CD4-positive, alpha-beta T cell treated with Interleukin-1 beta for 1 hour (primary cell): Measurements from ENCODE around the gene CMIP.

Experiments used
- DNase-seq, 2 donors: peaks; one replicate each; pipeline ENCODE4 v3.0.0-alpha.2; 2020 to 2022

CMIP gene

GRCh38 chr16:81647527-81647926 lies 202.9 kb downstream of the CMIP start:
- no peak for DNase-seq

GRCh38 chr16:81649561-81650184 lies 205.1 kb downstream of the CMIP start:
- no peak for DNase-seq

DNA sequence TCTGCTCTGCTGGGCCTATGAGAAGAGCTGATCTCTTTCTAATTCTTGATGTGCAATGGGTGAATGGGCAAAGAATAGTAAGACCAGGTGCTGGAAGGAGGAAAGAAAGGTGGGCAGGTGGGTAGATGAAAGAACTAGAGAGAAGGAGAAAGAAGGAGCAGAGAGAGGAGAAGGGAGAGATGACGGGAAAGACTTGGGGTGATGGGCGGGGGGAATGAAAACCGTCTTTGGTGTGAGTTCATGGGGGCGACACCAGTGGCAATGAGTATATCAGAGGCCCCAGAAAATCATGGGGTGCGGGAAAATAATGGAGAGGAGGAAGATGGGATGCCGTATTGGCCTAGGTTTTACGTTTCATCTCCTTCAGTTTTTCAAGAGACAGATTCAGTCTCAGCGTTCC lies 205.7 kb downstream of the CMIP start:
- DNase-seq = no peak

DNA sequence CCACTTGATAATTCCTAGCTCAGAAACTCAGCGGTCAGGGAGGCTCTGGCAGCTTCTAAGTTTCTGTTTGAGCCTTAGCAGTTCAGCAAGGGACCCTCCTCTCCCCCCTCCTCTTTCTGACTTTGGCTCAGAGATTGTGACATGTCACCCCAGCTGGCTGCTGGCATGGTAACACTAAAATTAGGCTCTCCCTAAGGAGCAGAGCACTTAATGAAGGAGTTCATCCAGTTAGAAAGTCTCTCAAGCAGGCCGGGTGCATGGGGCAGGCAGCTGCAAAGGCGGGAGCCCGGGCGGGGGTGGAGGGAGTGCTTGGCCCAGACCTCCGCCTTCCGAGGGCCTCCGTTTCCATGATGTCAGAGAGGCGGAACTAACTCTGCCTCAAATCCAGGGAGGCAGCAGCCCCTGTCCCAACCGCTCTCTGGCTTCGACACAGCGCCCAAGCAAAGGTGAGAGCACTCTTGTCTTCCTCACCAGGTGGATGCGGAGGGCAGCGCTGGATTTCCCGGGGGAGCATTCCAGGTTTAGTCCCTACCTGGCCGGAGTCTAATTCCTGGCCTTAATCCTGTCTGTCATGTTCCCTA lies 206.5 kb downstream of the CMIP start:
- DNase-seq = no peak

DNA sequence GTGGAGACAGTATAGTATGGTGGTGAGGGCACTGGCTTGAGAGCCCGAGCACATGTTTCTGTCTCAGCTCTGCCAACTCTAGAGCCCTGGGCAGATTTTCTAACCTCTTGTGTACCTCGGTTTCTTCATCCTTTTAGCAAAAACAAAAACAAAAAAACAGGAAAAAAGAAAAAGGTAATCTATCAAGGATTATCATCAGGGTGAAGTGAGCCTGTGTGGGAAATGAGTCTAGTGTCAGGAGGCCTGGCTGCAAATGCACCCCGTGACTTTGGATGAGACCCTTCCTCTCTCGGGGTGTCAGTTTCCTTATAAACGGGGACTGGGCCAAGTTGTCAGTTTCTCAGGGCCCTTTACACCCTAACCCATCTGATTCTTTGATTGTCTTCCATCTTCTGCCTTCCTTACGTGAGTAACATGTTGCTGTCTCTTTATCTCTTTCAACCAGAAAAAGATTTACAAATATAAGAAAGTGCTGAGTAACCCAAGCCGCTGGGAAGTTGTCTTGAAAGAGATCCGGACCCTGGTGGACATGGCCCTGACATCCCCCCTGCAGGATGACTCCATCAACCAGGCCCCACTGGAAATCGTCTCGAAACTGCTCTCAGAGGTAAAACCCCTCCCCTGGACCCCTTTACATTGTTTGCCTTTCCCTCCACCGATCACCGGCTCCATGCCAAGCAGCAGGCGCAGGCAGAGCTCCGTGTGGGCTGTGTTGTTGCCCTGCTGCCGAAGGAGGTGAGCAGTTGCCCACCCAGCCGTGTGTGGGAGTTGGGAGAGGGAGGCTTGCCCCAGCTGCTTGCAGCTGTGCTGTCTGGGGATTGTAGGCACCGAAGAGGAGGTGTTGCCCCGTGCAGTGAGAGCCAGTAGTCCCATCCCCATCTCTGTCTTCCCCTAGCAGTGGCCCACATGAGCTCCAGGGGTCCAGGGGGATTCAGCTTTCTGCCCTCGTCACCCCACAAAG lies 207.4 kb downstream of the CMIP start:
- no peak for DNase-seq

DNA sequence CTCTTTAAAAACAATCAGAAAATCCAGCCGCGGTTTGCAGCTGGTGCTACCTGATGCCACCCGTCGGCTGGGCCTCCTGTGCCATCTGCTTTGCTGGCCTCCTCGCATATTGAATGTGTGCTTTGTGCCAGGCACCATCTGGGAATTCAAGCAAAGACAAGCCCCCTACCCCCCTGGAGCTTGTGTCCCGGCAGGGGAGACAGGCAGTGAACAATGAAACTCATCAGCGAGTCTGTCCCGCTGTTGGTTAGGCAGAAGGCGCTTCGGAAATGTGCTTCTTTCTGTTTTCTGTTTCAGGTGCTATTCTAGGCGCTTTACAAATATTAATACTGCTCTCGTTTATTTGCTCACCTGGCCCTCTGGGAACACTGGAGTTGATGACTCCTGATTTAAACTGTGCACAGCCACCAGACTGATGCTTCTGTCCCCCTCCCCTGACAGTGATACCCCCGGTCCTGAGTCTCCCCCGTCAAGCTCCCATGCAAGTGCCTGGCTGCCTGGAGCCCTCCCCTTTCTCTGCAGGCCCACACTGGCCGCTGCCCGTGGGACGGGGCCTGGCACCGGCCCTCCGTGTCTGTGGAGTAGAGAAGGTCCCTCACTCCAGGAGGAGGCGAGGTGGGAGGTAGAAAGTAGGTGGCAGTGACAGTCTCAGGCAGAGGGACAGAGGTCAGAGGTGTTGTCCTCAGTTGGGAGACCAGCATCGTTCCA lies 208.3 kb downstream of the CMIP start:
- no peak for DNase-seq

- no peak for DNase-seq
Measured at GRCh38 chr16:81654346-81654745, 209.7 kb downstream of the CMIP start.

GRCh38 chr16:81655469-81656162 lies 211.0 kb downstream of the CMIP start:
- no peak for DNase-seq

DNA sequence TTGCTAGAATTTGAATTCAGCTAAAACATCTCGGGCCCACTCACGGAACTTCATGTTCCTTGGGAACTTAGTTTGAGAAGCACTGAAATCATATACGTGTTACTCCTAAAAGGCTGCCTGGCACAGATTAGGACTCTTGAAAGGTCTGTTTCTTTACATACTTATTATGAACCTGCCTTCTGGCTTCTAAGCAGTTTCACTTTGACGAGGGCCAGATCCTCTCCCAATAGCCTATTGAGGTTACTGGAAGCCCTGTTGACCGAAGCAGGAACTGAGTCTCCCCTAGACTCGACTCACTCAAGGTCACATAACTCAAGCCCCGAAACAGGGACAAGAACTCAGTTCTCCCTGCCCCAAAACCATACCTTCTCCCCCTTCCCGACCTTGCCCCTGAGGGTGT lies 212.6 kb downstream of the CMIP start:
- DNase-seq = no peak

DNA sequence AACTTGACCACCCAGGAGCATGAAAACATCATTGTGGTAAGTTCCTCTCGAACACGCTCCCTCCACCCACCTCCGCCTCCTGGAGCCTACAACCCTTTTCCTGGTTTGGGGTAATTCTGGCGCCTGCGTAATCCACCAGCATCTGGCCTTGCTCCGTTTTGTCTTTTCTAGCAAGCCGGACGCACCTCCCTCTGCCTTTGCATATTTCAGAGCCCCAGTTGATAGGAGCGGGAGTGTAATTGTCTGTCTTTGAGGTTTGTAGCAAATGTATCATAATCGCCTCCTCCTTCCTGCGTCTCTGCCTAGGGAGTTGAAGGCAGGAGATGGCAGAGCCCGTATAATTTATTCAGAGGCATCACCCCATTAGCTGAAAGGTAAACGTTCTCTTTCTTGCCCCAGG lies 213.2 kb downstream of the CMIP start:
- no peak for DNase-seq

DNA sequence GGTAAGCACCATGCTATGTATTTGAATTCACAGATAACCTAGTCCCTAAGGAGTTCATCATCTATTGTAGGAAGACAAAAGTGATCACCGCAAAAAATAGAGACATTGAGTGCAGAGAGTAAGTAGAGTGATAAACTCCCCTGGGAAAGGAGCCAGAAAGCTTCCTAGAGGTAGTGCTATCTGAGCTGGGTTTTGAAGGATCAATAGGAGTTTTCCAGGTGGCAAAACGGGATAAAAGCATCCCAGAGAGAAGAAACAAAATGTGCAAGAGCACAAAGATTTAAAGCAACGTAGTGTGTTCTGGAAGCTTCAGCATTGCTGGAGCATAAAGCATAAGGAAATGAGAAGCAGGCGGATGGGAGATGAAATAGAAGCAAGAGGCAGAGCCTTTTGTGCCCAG lies 213.8 kb downstream of the CMIP start:
- no peak for DNase-seq

DNA sequence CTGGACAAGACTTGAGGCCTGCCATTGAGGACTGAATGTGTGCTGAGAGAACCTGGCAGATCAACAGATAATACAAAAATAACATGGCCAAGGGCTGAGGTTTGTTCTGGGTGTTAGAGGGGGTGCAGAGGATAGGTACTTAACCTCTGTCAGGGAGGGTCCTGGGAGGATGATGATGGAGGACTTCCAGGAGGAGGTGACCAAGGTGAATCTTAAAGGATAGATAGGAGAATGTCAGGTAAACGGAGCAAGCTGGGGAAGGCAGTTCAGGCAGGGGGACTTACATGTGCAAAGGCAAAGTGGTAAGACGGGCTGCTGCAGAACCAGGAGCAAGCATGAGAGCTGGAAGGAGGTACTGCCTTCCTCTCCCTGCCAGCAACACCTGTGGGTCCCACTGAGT lies 214.6 kb downstream of the CMIP start:
- no peak for DNase-seq

- no peak for DNase-seq
Measured at GRCh38 chr16:81661082-81661481, 216.5 kb downstream of the CMIP start.

DNA sequence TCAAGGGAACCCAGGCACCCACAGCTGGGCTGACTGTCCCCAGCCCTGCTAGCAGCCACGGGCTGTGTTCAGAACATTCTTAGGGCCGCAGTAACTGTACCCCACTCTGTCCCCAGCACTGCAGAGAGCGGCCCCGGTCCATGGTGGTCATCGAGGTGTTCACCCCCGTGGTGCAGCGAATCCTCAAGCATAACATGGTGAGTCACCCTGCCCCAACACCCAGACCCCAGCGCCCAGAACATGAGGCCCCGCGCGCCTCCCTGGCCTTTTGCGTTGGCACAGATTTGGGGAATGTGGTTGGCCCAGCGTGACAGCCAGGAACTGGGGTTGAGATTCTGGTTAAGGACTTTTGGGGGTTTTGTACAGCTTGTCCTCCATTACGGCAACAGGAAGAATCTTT lies 219.5 kb downstream of the CMIP start:
- no peak for DNase-seq

DNA sequence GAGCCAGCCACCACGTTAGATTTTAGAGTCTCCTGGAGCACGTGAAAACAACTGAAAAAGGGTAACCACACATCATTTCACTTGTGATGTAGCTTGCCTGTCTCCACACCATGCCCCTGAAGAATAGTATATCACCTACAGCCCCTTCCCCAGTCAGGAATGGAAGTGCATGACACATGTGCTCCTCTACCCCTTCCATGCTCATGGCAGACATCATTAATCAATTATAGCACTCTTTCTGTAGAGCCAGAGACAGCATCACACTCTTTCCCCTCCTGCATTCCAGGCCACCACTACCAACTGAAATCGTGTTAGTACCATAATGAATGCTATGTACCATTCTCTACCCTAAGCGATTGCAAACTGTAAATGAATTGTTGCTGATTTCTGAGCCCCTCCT lies 221.0 kb downstream of the CMIP start:
- DNase-seq = no peak

GRCh38 chr16:81666113-81666512 lies 221.5 kb downstream of the CMIP start:
- no peak for DNase-seq

DNA sequence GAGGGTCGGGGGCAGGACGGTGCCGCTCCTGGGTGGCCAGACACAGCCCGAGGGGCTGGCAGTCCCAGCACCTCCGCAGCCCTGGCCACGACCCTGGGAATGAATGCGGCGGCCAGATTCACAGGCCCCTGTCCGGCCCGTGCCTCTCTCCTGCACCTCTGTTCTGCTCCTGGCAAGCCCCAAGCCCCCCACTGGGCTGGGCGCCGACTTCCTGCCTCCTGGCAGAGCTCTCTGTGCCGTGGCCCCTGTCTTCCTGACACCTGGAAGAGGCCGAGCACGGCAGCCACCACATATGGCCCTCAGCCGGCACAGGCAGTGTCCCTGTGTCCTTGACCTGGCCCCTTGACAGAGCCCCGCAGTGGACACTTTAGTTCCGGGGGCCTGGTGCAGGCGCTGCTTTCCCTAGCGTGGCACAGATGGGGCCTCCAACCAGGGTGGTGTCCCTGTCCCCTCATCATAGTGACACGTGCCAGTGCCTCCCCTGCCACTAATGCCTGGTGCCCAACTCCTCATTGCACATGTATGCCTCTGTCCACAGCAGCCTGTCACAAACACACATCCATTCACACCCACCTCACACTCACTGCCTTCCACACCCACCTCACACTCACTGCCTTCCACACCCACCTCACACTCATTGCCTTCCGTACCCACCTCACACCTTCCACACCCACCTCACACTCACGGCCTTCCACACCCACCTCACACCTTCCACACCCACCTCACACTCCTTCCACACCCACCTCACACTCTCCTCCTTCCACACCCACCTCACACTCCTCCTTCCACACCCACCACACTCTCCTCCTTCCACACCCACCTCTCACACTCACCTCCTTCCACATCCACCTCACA lies 223.9 kb downstream of the CMIP start:
- no peak for DNase-seq

DNA sequence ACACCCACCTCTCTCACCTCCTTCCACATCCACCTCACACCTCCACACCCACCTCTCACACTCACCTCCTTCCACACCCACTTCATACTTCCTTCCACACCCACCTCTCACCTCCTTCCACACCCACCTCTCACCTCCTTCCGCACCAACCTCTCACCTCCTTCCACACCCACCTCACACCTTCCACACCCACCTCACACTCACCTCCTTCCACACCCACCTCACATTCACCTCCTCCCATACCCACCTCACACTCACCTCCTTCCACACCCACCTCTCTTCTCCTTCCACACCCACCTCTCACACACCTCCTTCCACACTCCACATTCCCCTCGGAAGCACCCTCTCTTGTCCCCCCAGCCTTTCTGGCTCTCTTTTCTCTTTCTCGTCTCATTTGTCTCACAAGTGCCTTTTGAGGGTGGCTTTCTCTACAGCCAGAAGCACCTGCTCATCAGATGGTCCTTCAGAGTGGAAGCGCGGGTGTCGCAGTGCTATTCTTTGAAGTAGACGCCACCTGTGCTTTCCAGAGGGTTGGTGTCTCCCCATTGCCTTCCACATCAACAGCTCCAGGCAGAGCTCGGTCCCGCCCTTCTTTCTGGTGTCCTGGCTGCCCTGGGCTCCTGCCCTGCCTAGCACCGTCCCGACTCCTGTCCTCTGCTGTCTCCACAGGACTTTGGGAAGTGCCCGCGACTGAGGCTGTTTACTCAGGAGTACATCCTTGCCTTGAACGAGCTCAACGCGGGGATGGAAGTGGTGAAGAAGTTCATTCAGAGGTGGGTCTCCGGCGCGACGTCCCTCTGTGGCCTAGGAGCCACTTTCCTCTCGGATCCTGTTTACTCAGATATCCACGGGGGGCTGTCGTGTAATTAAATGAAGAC lies 225.1 kb downstream of the CMIP start:
- DNase-seq = no peak

DNA sequence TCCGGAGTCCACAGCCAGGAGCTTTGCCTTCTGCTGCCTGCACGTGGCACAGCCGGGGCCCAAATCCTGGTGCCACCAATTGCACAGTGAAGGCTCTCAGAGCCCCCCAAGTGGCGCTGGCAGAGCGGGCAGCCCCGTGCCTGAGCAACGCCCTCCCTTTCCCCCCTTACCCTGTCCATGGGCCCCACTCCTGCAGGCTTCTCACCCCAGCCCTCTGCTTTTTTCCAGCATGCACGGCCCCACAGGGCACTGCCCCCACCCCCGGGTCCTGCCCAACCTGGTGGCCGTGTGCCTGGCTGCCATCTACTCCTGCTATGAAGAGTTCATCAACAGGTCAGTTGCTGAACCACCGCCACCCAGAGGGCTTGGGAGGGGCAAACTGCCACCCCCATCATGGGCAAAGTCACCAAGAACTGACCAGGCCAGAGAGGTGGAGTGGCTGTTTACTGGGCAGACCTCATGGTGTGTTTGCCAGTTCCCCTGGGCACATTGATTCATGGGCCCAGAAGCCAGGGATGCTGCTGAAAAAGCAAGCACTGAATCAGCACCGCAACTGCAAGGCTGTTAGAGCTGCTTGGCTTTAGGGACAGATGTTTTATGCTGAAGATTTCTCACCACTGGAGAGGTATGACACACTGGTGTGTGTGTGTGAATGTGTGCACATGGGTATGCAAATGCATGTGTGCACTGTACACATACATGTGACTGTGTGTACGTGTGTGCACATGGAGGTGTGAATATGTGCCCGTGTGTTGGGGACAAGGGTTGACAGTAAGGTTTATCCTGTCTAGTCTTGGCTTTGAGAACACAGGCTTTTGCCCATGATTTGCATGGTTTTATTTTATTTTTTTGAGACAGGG lies 227.4 kb downstream of the CMIP start:
- no peak for DNase-seq

DNA sequence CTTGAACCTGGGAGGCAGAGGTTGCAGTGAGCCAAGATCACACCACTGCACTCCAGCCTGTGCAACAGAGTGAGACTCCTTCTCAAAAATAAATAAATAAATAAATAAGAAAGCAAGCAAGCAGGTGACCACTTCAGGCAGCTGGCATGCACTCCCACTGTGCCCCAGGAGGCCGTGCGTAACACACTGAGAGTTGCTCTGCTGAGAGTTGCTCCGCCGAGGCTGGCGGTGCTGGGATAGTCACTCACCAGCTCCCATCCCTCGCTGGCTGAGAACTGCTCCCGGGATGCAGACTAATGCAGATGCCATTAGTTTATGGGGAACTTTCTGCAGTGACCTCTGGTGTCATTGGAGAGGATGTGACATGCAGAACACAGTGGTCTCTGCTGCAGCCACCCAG lies 228.8 kb downstream of the CMIP start:
- no peak for DNase-seq
